ENCODE measurements around the gene STMN3.

Gene STMN3

DNA sequence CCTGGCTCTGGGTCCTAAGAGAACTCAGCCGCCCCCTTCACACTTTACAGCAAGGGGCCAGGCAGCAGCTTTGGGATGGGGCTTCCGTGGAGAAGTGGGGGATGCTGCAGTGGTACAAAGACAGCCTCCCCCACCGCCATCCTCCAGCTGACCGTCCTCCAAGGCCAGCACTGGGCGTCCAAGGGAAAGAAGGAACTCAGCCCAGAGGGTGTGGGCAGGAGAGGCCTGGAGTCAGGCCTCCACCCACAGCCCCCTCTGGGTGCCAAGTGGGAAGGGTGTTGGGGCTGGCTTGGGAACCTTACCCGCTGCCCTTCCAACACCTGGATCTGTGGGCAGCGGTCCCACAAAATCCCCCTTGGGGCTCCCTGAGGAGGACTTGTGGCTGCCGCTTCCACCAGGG lies 13.1 kb downstream of the STMN3 start:
- H3K27ac ChIP-seq (replicated peaks): no peak overlapping the region
- H3K4me3 ChIP-seq (replicated peaks; ENCODE audit: insufficient read depth, low read length): no peak overlapping the region
- DNase-seq (ENCODE audit: low read depth in 1 of 2, low spot score in 1 of 2): no peak
- TF ChIP-seq CTCF (IDR thresholded peaks at IDR 0.05; ENCODE audit: insufficient read depth, low read length) (no peak), SPI1 (IDR thresholded peaks at IDR 0.05; ENCODE audit: borderline replicate concordance, low read depth) (no peak), GABPA (IDR thresholded peaks at IDR 0.05; ENCODE audit: low read depth) (no peak), POLR2AphosphoS5 (IDR thresholded peaks at IDR 0.05; ENCODE audit: low read depth) (no peak), REST (IDR thresholded peaks at IDR 0.05; ENCODE audit: insufficient replicate concordance, low read depth) (no peak)
- H3K27me3 ChIP-seq (ENCODE audit: insufficient read depth, poor library complexity, severe bottlenecking): no peaks in the 10 kb centered on the region

DNA sequence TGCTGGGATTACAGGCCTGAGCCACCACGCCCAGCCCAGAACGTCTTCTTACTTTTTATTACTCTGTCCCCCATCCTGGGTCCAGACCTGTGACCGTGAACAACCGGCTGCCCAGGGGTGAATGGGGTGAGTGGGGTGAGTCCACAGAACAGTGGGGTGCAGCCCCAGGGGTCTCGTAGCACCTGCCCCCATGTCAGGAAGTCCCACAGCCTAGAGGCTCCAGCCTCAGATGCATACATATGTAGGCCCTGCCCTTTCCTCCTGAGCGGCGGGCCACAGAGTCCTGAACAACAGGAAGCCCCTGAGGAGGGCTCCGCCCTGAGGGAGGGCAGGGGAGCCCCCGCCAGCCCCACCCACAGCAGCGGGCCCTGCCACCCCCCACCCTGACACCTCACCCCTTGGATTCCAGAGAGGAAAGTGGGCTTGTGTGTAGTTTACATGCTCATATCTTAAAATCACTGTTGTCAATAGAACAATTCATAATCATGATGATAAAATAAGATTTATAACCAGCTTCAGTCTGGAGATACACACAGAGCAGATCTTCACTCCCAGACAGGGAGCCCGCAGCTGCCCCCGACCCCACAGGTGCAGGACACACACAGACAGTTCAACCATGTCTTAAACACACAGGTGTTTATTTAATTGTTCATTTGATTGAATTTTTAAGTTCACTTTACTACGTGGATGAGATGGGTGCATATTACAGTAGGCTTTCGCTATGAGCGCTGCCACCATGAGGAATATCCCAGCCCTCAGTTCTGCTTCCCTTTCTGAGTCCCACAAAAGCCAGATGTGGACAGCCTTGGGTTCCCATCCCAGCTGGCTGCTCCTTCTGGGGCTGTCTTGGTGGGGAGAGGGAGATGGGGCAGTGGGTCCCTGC lies 13.9 kb downstream of the STMN3 start:
- Histone ChIP-seq H3K27me3 (ENCODE audit: insufficient read depth, poor library complexity, severe bottlenecking) (no peaks in the 10 kb centered on the region), H3K27ac (replicated peaks) (0 out of 2 replicates have a peak overlapping the region, but pooled peaks have one; percentile 23), H3K4me3 (replicated peaks; ENCODE audit: insufficient read depth, low read length) (no peak overlapping the region)
- TF ChIP-seq POLR2AphosphoS5 (IDR thresholded peaks at IDR 0.05; ENCODE audit: low read depth) (no peak), SPI1 (IDR thresholded peaks at IDR 0.05; ENCODE audit: borderline replicate concordance, low read depth) (no peak), REST (IDR thresholded peaks at IDR 0.05; ENCODE audit: insufficient replicate concordance, low read depth) (no peak), CTCF (IDR thresholded peaks at IDR 0.05; ENCODE audit: insufficient read depth, low read length) (no peak), GABPA (IDR thresholded peaks at IDR 0.05; ENCODE audit: low read depth) (no peak)
- DNase-seq (ENCODE audit: low read depth in 1 of 2, low spot score in 1 of 2): no peak

DNA sequence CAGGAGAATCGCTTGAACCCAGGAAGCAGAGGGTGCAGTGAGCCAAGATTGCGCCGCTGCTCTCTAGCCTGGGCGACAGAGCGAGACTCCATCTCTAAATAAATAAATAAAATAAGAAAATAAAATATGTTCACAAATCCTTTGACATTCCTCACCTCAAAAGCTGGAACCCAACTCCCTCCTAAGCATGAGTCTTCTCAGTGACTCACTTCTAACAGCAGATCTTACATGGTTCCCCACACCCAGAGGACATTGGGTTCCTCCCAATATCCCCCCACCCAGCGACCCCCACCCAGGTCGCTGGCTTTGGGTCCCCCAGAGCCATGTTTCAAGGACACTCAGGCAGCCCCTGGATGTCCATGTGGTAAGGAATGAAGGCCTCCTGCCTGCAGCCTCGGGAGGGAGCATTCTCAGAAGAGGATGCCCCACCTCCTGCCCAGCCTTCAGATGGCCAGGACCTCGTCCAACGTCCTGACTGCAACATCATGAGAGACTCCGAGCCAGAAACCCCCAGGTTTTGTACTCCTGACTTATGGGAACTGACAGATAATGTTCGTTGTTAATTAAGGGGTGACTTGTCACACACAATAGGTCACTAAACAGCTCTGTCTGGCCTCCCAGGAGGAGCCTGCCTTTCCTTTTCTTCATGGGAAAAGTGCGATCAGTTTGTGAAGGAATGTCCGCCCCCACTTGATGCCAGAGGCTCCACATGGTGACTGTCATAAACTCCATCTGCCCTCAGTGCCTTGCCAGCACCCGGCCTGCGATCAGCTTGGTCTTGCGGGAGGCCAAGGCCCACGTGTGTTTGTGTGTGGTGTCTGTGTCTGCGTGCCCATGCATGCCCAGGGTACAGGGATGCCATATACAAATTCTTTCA lies 16.2 kb downstream of the STMN3 start:
- TF ChIP-seq SPI1 (IDR thresholded peaks at IDR 0.05; ENCODE audit: borderline replicate concordance, low read depth) (no peak), REST (IDR thresholded peaks at IDR 0.05; ENCODE audit: insufficient replicate concordance, low read depth) (no peak), CTCF (IDR thresholded peaks at IDR 0.05; ENCODE audit: insufficient read depth, low read length) (no peak), POLR2AphosphoS5 (IDR thresholded peaks at IDR 0.05; ENCODE audit: low read depth) (no peak), GABPA (IDR thresholded peaks at IDR 0.05; ENCODE audit: low read depth) (no peak)
- no peak for DNase-seq (ENCODE audit: low read depth in 1 of 2, low spot score in 1 of 2)
- Histone ChIP-seq H3K27me3 (ENCODE audit: insufficient read depth, poor library complexity, severe bottlenecking) (no peaks in the 10 kb centered on the region), H3K4me3 (replicated peaks; ENCODE audit: insufficient read depth, low read length) (no peak overlapping the region), H3K27ac (replicated peaks) (peak overlapping the region; percentile 97)
